ENCODE results near the gene MAN2B2. TPM values are rescaled to one million over a fixed set of nuclear protein-coding genes. Genes with fewer than 3 reads are reported as not detected.

MAN2B2 gene
- total and polyA plus RNA-seq, 2 of the 8 experiments (the other 6 are each of a cell fraction or from before 2014, with no cell fraction given) = 3.3 to 4.0 TPM

DNA sequence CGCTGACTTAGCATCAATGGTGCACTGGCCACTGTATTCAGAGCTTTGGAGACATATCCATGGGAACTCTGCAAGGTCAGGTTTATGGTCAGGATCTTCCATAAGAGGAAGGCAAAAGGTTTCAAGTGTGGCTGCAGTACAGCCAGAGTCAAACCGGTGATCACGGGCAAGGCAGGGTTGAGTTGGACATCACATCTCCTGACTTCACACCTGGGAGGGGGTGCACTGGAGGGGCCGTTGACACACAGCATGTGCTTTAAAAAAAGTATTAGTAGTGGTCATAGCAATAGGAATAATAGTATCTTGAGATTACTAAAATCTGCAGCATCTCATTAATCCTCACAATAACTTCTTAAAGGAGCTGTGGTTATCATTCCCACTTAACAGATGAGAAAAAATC is 28.9 kb upstream of the MAN2B2 start (continued):
- no peak for TF ChIP-seq POU5F1 (IDR thresholded peaks at IDR 0.05; ENCODE audit: low read depth, low read length)
- no peak for TF ChIP-seq NRF1 (IDR thresholded peaks at IDR 0.05; ENCODE audit: low read depth, low read length)
- no peak for TF ChIP-seq KDM4A (IDR thresholded peaks at IDR 0.05; ENCODE audit: low read depth, low read length, severe bottlenecking)
- TF ChIP-seq CHD2 (IDR thresholded peaks at IDR 0.05; ENCODE audit: low read length) = no peak
- TF ChIP-seq MAFK (IDR thresholded peaks at IDR 0.05; ENCODE audit: low read depth, low read length) = no peak
- TF ChIP-seq, protein P1, sequence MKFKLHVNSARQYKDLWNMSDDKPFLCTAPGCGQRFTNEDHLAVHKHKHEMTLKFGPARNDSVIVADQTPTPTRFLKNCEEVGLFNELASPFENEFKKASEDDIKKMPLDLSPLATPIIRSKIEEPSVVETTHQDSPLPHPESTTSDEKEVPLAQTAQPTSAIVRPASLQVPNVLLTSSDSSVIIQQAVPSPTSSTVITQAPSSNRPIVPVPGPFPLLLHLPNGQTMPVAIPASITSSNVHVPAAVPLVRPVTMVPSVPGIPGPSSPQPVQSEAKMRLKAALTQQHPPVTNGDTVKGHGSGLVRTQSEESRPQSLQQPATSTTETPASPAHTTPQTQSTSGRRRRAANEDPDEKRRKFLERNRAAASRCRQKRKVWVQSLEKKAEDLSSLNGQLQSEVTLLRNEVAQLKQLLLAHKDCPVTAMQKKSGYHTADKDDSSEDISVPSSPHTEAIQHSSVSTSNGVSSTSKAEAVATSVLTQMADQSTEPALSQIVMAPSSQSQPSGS (IDR thresholded peaks at IDR 0.05; ENCODE audit: low read length) = no peak
- TF ChIP-seq CEBPB (IDR thresholded peaks at IDR 0.05; ENCODE audit: low read depth, low read length) = no peak

Data from H1 (cell line).